ENCODE data around the gene KRT76. TPM values are rescaled to one million over a fixed set of nuclear protein-coding genes. Genes with fewer than 3 reads are reported as not detected.

Gene KRT76
- total and polyA plus RNA-seq, 2 experiments from 2014 or later = not detected

- H3K27ac ChIP-seq (ENCODE audit: low read depth) = no peak overlapping the region
- H2AFZ ChIP-seq = no peak overlapping the region
- H3K4me3 ChIP-seq = no peak overlapping the region
- DNase-seq (ENCODE audit: low spot score) (no peak), ATAC-seq (no peak)
- 0 out of 2 replicates have a peak, but pooled peaks cover 5% of the 10 kb centered on the region for H3K9me2 ChIP-seq (ENCODE audit: insufficient read depth)
- no peaks in the 10 kb centered on the region for H4K20me1 ChIP-seq (replicated peaks; ENCODE audit: insufficient read depth)
- no peaks in the 10 kb centered on the region for H3K27me3 ChIP-seq (ENCODE audit: insufficient read depth)
- Mint-ChIP-seq H3K27me3 (ENCODE audit: insufficient read depth, low read depth, poor library complexity) (peaks cover 15% of the 10 kb centered on the region), H3K27ac (no peak overlapping the region), H3K4me1 (no peaks in the 10 kb centered on the region), H3K36me3 (ENCODE audit: low read depth) (no peaks in the 10 kb centered on the region), H3K9me3 (peaks cover 16% of the 10 kb centered on the region), H3K4me3 (no peak overlapping the region)
- no peaks in the 10 kb centered on the region for H3K4me1 ChIP-seq (ENCODE audit: insufficient read depth)
- no peak overlapping the region for H3K4me2 ChIP-seq
- H3F3A ChIP-seq (replicated peaks; ENCODE audit: low read depth) = no peaks in the 10 kb centered on the region
- TF ChIP-seq, protein P1, sequence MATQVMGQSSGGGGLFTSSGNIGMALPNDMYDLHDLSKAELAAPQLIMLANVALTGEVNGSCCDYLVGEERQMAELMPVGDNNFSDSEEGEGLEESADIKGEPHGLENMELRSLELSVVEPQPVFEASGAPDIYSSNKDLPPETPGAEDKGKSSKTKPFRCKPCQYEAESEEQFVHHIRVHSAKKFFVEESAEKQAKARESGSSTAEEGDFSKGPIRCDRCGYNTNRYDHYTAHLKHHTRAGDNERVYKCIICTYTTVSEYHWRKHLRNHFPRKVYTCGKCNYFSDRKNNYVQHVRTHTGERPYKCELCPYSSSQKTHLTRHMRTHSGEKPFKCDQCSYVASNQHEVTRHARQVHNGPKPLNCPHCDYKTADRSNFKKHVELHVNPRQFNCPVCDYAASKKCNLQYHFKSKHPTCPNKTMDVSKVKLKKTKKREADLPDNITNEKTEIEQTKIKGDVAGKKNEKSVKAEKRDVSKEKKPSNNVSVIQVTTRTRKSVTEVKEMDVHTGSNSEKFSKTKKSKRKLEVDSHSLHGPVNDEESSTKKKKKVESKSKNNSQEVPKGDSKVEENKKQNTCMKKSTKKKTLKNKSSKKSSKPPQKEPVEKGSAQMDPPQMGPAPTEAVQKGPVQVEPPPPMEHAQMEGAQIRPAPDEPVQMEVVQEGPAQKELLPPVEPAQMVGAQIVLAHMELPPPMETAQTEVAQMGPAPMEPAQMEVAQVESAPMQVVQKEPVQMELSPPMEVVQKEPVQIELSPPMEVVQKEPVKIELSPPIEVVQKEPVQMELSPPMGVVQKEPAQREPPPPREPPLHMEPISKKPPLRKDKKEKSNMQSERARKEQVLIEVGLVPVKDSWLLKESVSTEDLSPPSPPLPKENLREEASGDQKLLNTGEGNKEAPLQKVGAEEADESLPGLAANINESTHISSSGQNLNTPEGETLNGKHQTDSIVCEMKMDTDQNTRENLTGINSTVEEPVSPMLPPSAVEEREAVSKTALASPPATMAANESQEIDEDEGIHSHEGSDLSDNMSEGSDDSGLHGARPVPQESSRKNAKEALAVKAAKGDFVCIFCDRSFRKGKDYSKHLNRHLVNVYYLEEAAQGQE (IDR thresholded peaks at IDR 0.05; ENCODE audit: unreplicated experiment) = no peak
- TF ChIP-seq NANOG (IDR thresholded peaks at IDR 0.05; ENCODE audit: borderline replicate concordance) = no peak
- no peak for TF ChIP-seq ZNF114 (CRISPR knock-in tag; IDR thresholded peaks at IDR 0.05)
- no peak for TF ChIP-seq ETS1 (IDR thresholded peaks at IDR 0.05)
- TF ChIP-seq EZH2phosphoT487 (IDR thresholded peaks at IDR 0.05; ENCODE audit: unreplicated experiment) = no peak
- no peak for TF ChIP-seq STAT1 (IDR thresholded peaks at IDR 0.05; ENCODE audit: unreplicated experiment)
- TF ChIP-seq JUNB (IDR thresholded peaks at IDR 0.05; ENCODE audit: unreplicated experiment) = no peak
- no peaks in the 10 kb centered on the region for H3K79me2 ChIP-seq (replicated peaks; ENCODE audit: insufficient read depth)
- no peaks in the 10 kb centered on the region for H3K36me3 ChIP-seq (ENCODE audit: insufficient read depth)
Observed at GRCh38 chr12:52730383-52730782, 46.8 kb downstream of the KRT76 start.

GRCh38 chr12:52729147-52729546 is 48.0 kb downstream of the KRT76 start:
- H3K36me3 ChIP-seq (ENCODE audit: insufficient read depth) = no peaks in the 10 kb centered on the region
- no peak overlapping the region for H2AFZ ChIP-seq
- DNase-seq (ENCODE audit: low spot score) (no peak), ATAC-seq (no peak)
- H3K4me3 Mint-ChIP-seq = no peak overlapping the region
- H3F3A ChIP-seq (replicated peaks; ENCODE audit: low read depth) = no peaks in the 10 kb centered on the region
- H3K79me2 ChIP-seq (replicated peaks; ENCODE audit: insufficient read depth) = no peaks in the 10 kb centered on the region
- H4K20me1 ChIP-seq (replicated peaks; ENCODE audit: insufficient read depth) = no peaks in the 10 kb centered on the region
- peaks cover 12% of the 10 kb centered on the region for H3K9me3 Mint-ChIP-seq
- H3K9me2 ChIP-seq (ENCODE audit: insufficient read depth) = peaks cover 5% of the 10 kb centered on the region; the same call in 1 of the 2 replicates
- H3K27ac ChIP-seq (ENCODE audit: low read depth) = no peak overlapping the region
- no peak overlapping the region for H3K4me2 ChIP-seq
- no peak overlapping the region for H3K4me3 ChIP-seq
- no peak overlapping the region for H3K27ac Mint-ChIP-seq
- H3K4me1 ChIP-seq (ENCODE audit: insufficient read depth) = no peaks in the 10 kb centered on the region
- no peaks in the 10 kb centered on the region for H3K36me3 Mint-ChIP-seq (ENCODE audit: low read depth)
- no peaks in the 10 kb centered on the region for H3K27me3 ChIP-seq (ENCODE audit: insufficient read depth)
- H3K4me1 Mint-ChIP-seq = no peaks in the 10 kb centered on the region
- H3K27me3 Mint-ChIP-seq (ENCODE audit: insufficient read depth, low read depth, poor library complexity) = peaks cover 14% of the 10 kb centered on the region
- TF ChIP-seq ZNF331 (CRISPR knock-in tag; IDR thresholded peaks at IDR 0.05; ENCODE audit: low read depth) = no peak
- TF ChIP-seq JUNB (IDR thresholded peaks at IDR 0.05; ENCODE audit: unreplicated experiment) = no peak
- TF ChIP-seq POLR2AphosphoS5 (IDR thresholded peaks at IDR 0.05; ENCODE audit: low read depth) = no peak
- no peak for TF ChIP-seq ZNF462 (CRISPR knock-in tag; IDR thresholded peaks at IDR 0.05)

All from GM23338 (cell line).